ENCODE results near the gene ARHGAP26. TPM values are rescaled to one million over a fixed set of nuclear protein-coding genes. Genes with fewer than 3 reads are reported as not detected.
A peak's percentile ranks its signal among the peaks of the same experiment; 100 is the strongest.

The ARHGAP26 gene
- total and polyA plus RNA-seq, 12 donors, result 7.5 to 45.8 (median 37.2) TPM

DNA sequence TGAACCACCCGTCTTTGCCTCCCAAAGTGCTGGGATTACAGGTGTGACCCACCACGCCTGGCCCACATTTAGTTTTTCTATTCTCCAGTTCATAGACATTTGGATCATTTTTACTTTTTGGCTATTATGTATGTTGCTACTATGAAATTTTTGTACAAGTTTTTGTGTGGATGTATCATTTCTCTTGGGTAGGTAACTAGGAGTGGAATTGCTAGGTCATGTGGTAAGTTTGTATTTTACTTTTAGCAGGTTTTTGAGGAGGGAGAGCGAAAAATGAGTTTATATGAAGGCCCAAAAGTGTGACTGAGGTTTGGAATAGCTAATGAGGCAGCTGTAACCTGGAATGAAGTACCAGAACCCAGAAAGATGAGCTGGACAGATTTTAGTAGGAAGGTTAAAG lies 35.2 kb downstream of the ARHGAP26 start:
- Histone ChIP-seq H3K9me3 (no peaks in the 10 kb centered on the region), H3K4me1 (peaks cover 8 to 99% (median 68%) of the 10 kb centered on the region in 9 donors), H3K27ac (peak overlapping the region in 3 of 10 donors; percentile 5 to 91 (median 20)), H3K27me3 (no peaks in the 10 kb centered on the region), H3K36me3 (no peaks in the 10 kb centered on the region), H3K4me3 (no peak overlapping the region)
- ATAC-seq (no peak), DNase-seq (no peak)
- intact Hi-C loops (cut with DNase I), result no loop called here
- TF ChIP-seq, protein P1, sequence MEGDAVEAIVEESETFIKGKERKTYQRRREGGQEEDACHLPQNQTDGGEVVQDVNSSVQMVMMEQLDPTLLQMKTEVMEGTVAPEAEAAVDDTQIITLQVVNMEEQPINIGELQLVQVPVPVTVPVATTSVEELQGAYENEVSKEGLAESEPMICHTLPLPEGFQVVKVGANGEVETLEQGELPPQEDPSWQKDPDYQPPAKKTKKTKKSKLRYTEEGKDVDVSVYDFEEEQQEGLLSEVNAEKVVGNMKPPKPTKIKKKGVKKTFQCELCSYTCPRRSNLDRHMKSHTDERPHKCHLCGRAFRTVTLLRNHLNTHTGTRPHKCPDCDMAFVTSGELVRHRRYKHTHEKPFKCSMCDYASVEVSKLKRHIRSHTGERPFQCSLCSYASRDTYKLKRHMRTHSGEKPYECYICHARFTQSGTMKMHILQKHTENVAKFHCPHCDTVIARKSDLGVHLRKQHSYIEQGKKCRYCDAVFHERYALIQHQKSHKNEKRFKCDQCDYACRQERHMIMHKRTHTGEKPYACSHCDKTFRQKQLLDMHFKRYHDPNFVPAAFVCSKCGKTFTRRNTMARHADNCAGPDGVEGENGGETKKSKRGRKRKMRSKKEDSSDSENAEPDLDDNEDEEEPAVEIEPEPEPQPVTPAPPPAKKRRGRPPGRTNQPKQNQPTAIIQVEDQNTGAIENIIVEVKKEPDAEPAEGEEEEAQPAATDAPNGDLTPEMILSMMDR (IDR thresholded peaks at IDR 0.05), result no peak
- WGBS, 2 donors, result 98 to 99% methylated on average over 3 of the region's 3 CpGs

DNA sequence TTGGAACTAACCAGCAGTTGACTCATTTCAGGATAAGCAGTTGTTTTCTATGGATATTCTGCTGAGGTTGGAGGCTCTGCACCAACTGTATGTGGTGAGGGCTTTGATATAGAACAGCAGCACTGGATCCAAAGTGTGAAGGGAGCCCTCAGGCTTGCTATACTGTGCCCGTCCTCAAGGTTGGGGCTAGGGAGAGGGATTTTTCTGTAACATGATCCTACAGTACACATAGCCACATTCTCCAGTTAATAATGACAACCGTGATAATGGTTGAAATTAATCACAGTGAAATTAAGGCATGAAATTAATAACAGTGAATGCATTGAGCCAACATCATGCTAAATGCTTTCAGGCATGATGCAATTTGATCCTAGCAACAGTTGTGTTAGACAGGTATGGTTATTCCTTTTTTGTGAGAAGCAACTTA lies 36.7 kb downstream of the ARHGAP26 start:
- Histone ChIP-seq H3K27me3 (no peaks in the 10 kb centered on the region), H3K4me3 (no peak overlapping the region), H3K36me3 (no peaks in the 10 kb centered on the region), H3K4me1 (peaks cover 11 to 99% (median 77%) of the 10 kb centered on the region in 9 donors), H3K9me3 (no peaks in the 10 kb centered on the region), H3K27ac (peak overlapping the region in 8 of 10 donors; percentile 1 to 91 (median 25))
- WGBS, 2 donors, result 48 to 63% methylated on average over 2 of the region's 2 CpGs
- intact Hi-C loops (cut with DNase I), result no loop called here
- TF ChIP-seq, protein P1 (IDR thresholded peaks at IDR 0.05), result no peak
- DNase-seq (no peak), ATAC-seq (no peak)

DNA sequence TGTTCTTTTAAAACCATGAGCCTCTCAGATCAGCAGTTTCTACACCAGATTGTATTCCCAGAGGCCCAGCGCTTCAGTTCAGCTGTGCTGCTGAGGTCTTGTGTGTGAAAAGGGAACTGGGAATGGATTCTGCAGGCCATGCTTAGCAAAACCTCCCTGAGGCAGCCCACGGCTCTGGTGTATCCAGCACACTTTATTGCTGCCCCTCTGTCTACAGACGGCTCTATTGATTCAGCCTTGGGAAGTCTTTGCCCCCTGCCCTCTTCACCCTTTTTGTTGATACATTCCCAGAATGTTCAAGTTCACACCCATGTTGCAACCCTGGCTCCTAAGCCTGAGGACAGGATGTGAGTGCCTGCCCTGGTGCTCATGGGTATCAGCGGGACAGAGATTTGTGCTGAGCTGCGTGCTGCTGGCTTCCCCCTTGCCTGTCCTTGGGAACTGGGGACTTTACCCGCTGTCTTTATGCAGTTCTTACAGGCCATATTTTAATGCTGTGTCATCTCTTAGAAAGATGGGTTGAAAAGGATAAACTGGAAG lies 37.3 kb downstream of the ARHGAP26 start:
- WGBS, 2 donors, result 59 to 75% methylated on average over 6 of the region's 6 CpGs
- H3K9me3 ChIP-seq, result no peaks in the 10 kb centered on the region
- ATAC-seq, result peak; percentile 6 to 64 (median 38)
- no peaks in the 10 kb centered on the region for H3K27me3 ChIP-seq
- H3K27ac ChIP-seq, result peak overlapping the region in 8 of 10 donors; percentile 1 to 91 (median 25)
- H3K36me3 ChIP-seq, result no peaks in the 10 kb centered on the region
- TF ChIP-seq, protein P1 (IDR thresholded peaks at IDR 0.05), result no peak
- DNase-seq, result peak in 1 of 2 donors; percentile 28
- no peak overlapping the region for H3K4me3 ChIP-seq
- intact Hi-C loops (cut with DNase I), result no loop called here
- peaks cover 11 to 99% (median 79%) of the 10 kb centered on the region in 9 donors for H3K4me1 ChIP-seq

DNA sequence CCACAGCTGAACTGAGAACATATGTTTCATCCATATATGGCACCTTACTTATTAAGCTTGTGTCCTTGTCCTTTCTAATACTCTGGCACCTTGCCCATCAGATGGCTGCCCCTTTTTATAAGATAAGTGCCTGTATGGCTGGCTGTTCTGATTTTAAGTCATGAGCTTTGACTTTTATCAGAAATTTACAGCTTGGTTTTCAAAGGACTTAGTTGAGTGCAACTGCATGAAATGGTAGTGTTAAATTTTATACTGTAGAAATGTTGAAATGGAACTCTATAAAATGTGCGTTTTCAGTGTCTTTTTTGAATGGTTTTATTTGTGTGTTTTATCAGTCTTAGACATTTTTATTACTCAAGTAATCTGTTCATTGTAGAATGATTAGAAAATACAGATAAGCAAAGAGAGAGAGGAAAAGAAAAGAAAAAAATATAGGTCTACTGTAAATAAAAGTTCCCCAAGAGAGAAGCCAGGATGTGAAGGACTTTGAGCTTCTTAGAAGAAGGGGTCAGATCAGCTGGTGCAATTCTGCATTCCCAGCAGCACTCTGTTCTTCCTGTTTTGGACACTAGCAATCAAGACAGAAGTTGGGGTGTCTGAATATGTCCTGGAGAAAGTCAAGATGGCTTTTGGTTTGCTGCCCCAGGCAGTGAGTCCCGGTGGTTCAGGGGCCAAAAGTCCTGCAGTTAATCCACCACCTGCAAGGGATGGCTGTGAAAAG lies 38.9 kb downstream of the ARHGAP26 start:
- intact Hi-C loops (cut with DNase I), result no loop called here
- DNase-seq, result no peak
- TF ChIP-seq, protein P1 (IDR thresholded peaks at IDR 0.05), result no peak
- ATAC-seq, result no peak
- Histone ChIP-seq H3K36me3 (no peaks in the 10 kb centered on the region), H3K9me3 (no peaks in the 10 kb centered on the region), H3K4me3 (no peak overlapping the region), H3K27me3 (no peaks in the 10 kb centered on the region), H3K4me1 (peaks cover 16 to 99% (median 79%) of the 10 kb centered on the region in 9 donors), H3K27ac (peak overlapping the region in 8 of 10 donors; percentile 5 to 91 (median 36))
- whole genome bisulfite sequencing, 2 donors, result 69 to 73% methylated on average over 2 of the region's 2 CpGs

Data from heart right ventricle (tissue), 16 donors.